Right atrium auricular region (tissue), 2 donors: ENCODE results near the gene RNF144A. TPM values are rescaled to one million over a fixed set of nuclear protein-coding genes. Genes with fewer than 3 reads are reported as not detected.
"Not testable (repeated sequence)": the region's sequence is repeated elsewhere in the genome, so short reads cannot be mapped to it uniquely, and the experiment has no call there.

ENCODE experiments used
- DNase-seq: peaks from one replicate; pipeline ENCODE4 v3.0.0-alpha.2; 2019; ENCODE audit warnings: low spot score
- H3K27ac ChIP-seq, 2 donors: fragments of 200-600 bp; sonication (generic); 1 replicate in 1 of 2; 2 replicates in 1 of 2; pipeline ENCODE4 v1.5.1; 2016 to 2019
- H3K27me3 ChIP-seq, 2 donors: fragments of 200-600 bp; sonication (generic); one replicate each; pipeline versions ENCODE4 v1.5.1 to v1.6.0; 2017 to 2019
- H3K36me3 ChIP-seq: fragments of 200-600 bp; sonication (generic); one replicate; pipeline ENCODE4 v1.5.1; 2016
- H3K4me1 ChIP-seq, 2 donors: fragments of 200-600 bp; sonication (generic); one replicate each; pipeline versions ENCODE4 v1.5.1 to v1.6.0; 2017 to 2019
- H3K4me3 ChIP-seq, 2 donors: fragments of 200-600 bp; sonication (generic); 1 replicate in 1 of 2; 2 replicates in 1 of 2; pipeline ENCODE4 v1.5.1; 2017 to 2019; ENCODE audit warnings: mild to moderate bottlenecking in 1 of 2, moderate library complexity in 1 of 2
- H3K9me3 ChIP-seq, 2 donors: fragments of 200-600 bp; sonication (generic); one replicate each; pipeline ENCODE4 v1.5.1; 2019
- total RNA-seq, 2 donors: library from RNA; depleted of rRNA; stranded (reverse); fragments of >200 nt; gene quantifications; one replicate each; pipeline ENCODE4 v1.1.0, GENCODE V29; 2016
- TF ChIP-seq, protein P1 (sequence below), 2 donors: fragments of 200-600 bp; sonication (generic); IDR thresholded peaks; one replicate each; pipeline ENCODE4 v1.5.1; 2019; ENCODE audit warnings: antibody characterized with exemption in 2 of 2

Gene RNF144A
- total RNA-seq, 2 donors from 2014 or later, result 8.2 to 12.6 TPM

DNA sequence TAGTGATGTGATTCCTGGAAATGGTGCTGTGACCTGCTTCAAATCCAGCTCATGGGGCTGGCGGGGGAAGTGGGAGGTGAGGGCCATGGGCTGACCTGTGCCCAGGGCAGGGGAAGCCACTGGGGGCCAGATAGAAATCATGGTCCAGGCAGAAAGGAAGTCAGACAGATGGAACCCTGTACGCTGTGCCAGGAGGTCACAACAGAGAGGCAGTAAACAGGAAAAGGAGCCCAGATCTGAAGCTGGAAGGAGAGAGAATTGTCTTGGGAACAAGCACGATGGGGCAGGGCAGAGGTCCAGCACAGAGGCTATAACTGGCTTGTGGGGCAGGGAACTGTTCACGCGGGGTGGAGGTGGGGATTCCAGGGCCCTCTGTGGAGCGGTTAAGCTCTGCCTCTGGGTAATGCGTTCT is 76.0 kb downstream of the RNF144A start:
- H3K27me3 ChIP-seq, result no peaks in the 10 kb centered on the region
- H3K27ac ChIP-seq, result peak overlapping the region; percentile 43 to 60
- peaks cover 0 to 35% of the 10 kb centered on the region in 2 donors for H3K4me1 ChIP-seq
- DNase-seq, result no peak
- H3K4me3 ChIP-seq, result no peak overlapping the region
- no peaks in the 10 kb centered on the region for H3K9me3 ChIP-seq
- TF ChIP-seq, protein P1, sequence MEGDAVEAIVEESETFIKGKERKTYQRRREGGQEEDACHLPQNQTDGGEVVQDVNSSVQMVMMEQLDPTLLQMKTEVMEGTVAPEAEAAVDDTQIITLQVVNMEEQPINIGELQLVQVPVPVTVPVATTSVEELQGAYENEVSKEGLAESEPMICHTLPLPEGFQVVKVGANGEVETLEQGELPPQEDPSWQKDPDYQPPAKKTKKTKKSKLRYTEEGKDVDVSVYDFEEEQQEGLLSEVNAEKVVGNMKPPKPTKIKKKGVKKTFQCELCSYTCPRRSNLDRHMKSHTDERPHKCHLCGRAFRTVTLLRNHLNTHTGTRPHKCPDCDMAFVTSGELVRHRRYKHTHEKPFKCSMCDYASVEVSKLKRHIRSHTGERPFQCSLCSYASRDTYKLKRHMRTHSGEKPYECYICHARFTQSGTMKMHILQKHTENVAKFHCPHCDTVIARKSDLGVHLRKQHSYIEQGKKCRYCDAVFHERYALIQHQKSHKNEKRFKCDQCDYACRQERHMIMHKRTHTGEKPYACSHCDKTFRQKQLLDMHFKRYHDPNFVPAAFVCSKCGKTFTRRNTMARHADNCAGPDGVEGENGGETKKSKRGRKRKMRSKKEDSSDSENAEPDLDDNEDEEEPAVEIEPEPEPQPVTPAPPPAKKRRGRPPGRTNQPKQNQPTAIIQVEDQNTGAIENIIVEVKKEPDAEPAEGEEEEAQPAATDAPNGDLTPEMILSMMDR (IDR thresholded peaks at IDR 0.05), result no peak
- H3K36me3 ChIP-seq, result no peaks in the 10 kb centered on the region

DNA sequence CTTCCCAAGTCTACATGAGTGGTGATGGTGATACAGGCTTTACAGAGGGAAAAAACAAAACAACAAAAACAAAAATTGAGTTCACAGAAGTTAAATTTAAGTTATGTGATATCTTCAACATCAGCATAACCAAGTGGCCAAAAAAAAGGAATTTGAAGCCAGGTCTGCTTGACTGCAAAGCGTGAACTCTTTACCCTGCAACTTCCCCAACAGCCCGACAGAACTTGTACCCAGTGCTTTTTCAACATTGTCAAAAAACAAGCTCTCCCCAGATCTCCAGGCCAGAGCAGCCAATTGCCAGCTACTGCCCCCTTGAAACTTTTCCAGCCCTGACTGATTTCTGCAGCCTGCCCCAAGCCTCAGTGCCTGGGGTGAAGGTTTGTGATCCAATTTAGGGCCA is 76.7 kb downstream of the RNF144A start:
- peaks cover 0 to 35% of the 10 kb centered on the region in 2 donors for H3K4me1 ChIP-seq
- no peak for DNase-seq
- peak overlapping the region in 1 of 2 donors; percentile 60 for H3K27ac ChIP-seq
- no peaks in the 10 kb centered on the region for H3K9me3 ChIP-seq
- H3K27me3 ChIP-seq, result no peaks in the 10 kb centered on the region
- H3K4me3 ChIP-seq, result no peak overlapping the region
- TF ChIP-seq, protein P1 (IDR thresholded peaks at IDR 0.05), result no peak
- H3K36me3 ChIP-seq, result no peaks in the 10 kb centered on the region

DNA sequence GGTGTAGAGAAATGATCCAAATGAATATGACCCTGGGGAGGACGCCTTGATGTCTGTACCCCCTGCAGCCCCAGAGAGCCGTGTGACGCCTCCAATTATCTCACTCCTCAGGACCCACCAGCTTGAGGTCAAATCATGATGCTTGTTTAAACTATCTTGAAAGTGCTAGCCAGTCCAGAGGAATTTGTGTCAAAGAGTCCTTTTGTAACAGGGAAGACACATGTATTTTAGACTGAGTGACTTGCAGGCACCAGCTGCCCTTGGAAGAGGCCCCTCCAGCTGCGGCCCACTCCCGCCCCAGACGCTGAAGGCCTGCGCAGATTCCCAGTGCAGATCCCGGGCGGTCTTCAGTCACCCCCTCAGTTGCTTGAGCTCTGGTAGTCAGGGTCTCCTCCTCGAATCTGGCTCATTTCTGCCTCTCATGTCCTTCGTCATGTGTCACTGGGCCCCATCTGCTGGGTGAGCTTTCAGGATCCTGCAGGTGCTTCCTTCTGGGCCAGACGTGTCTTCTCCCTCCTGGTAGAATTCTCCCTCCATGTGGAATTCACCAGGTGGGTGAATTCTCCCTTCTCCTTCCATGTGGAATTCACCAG is 77.4 kb downstream of the RNF144A start:
- Histone ChIP-seq H3K27ac (no peak overlapping the region), H3K4me3 (no peak overlapping the region), H3K9me3 (no peaks in the 10 kb centered on the region), H3K27me3 (no peaks in the 10 kb centered on the region), H3K36me3 (no peaks in the 10 kb centered on the region), H3K4me1 (peaks cover 0 to 35% of the 10 kb centered on the region in 2 donors)
- TF ChIP-seq, protein P1 (IDR thresholded peaks at IDR 0.05), result no peak
- DNase-seq, result no peak

DNA sequence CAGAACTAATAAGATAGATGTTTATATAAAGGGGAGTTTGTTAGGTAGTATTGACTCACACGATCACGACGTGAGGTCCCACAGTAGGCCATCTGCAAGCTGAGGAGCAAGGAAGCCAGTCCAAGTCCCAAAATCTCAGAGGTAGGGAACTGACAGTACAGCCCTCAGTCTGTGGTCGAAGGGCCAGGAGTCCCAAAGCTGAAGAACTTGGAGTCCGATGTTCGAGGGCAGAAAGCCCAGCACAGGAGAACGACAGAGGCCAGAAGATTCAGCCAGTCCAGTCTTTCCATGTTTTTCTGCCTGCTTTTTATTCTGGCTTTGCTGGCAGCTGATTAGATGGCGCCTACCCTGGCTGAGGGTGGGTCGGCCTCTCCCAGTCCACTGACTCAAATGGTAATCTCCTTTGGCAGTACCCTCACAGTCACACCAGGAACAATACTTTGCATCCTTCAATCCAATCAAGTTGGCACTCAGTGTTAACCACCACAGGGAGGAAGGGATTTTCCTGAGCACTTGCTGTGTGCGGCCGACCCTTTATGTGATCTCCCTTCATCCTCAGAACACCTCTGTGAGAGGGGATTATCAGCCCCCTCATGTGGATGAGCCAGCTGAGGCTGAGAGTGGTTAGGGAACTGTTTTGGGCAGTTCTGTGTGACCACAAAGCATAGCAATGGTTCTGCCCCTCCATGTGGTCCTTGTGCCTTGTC is 78.3 kb downstream of the RNF144A start:
- H3K36me3 ChIP-seq, result no peaks in the 10 kb centered on the region
- no peaks in the 10 kb centered on the region for H3K27me3 ChIP-seq
- no peak for DNase-seq
- TF ChIP-seq, protein P1 (IDR thresholded peaks at IDR 0.05), result no peak
- no peak overlapping the region for H3K4me3 ChIP-seq
- no peak overlapping the region for H3K27ac ChIP-seq
- peaks cover 0 to 35% of the 10 kb centered on the region in 2 donors for H3K4me1 ChIP-seq
- H3K9me3 ChIP-seq, result no peaks in the 10 kb centered on the region

DNA sequence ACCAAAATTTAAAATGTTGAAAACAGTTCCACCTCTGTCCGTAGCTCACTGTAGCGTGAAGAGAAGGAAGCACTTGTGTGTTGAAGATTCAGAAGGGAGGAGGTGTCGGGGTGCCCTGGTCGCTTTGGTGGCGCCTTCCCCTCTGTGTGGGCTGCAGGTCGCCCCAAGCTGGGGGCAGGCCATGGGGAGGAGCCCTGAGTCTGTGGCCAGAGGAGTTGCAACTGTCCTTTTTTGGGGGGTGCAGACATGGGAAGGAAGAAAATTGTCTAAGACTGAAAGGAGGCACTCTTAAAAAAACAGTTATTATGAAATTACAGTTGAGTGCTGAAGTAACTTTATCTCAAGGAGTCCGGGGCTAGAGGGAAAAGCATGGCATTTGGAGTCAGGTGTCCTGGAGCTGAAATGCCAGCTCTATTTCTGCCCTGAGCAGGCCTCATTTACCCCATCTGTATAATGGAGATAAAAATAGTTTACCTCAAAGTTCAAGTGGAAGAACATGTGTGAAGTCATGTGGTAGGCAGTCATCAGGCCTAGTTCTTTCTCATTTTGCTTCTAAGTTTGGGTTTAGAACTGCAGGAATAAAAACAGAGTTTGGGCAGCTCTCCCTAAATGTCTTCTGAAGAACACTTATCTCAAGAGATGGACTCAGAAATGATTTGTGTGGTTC is 82.1 kb downstream of the RNF144A start:
- Histone ChIP-seq H3K4me3 (no peak overlapping the region), H3K27ac (no peak overlapping the region), H3K4me1 (peaks cover 0 to 11% of the 10 kb centered on the region in 2 donors), H3K36me3 (no peaks in the 10 kb centered on the region), H3K27me3 (no peaks in the 10 kb centered on the region), H3K9me3 (no peaks in the 10 kb centered on the region)
- TF ChIP-seq, protein P1 (IDR thresholded peaks at IDR 0.05), result no peak
- no peak for DNase-seq

DNA sequence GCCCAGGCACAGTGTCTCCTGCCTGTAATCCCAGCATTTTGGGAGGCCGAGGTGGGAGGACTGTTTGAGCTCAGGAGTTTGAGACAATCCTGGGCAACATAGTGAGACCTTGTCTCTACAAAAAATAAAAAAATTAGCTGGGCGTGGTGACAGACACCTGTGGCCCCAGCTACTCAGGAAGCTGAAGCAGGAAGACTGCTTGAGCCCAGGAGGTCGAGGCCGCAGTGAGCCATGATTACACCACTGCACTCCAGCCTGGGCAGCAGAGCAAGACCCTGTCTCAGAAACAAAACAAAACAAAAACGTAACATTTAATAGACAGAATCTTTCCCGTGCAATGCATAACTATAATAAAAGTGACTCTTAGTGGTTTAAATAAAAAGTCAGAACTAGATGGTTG is 84.2 kb downstream of the RNF144A start:
- not testable (repeated sequence) for H3K27ac ChIP-seq, H3K36me3 ChIP-seq, H3K4me3 ChIP-seq, H3K27me3 ChIP-seq, DNase-seq, H3K4me1 ChIP-seq, H3K9me3 ChIP-seq
